Astrocyte of the spinal cord (primary cell): ENCODE results near the gene OR4D2.

ENCODE experiments used
- DNase-seq: peaks from one replicate; pipeline ENCODE4 v3.0.0; 2011; ENCODE audit warnings: low read depth, low spot score
- H3K4me3 ChIP-seq: 2 replicates; pipeline ENCODE4 v1.5.1; 2011; ENCODE audit warnings: low read depth, mild to moderate bottlenecking, low read length, moderate library complexity
- CTCF ChIP-seq: IDR thresholded peaks from 2 replicates; pipeline ENCODE4 v1.5.1; 2012; ENCODE audit warnings: low read depth, mild to moderate bottlenecking, low read length, inconsistent platforms
- in situ Hi-C: cut with HindIII; loops from 2 replicates; pipeline ENCODE4 v1.10.0; 2017; ENCODE audit warnings: low sequenced_read_pairs

Gene OR4D2

GRCh38 chr17:58170622-58171021, 3.8 kb downstream of the OR4D2 start:
- H3K4me3 ChIP-seq, result no peak overlapping the region
- no peak for DNase-seq
- no peak for TF ChIP-seq CTCF
- in situ Hi-C loops, result no loop called here

GRCh38 chr17:58172369-58173071, 5.7 kb downstream of the OR4D2 start:
- TF ChIP-seq CTCF, result peak; percentile 41
- peak; percentile 4 for DNase-seq
- no peak overlapping the region for H3K4me3 ChIP-seq
- in situ Hi-C loops, result no loop called here

- TF ChIP-seq CTCF, result no peak
- H3K4me3 ChIP-seq, result no peak overlapping the region
- no peak for DNase-seq
- in situ Hi-C loops, result no loop called here
Measured at GRCh38 chr17:58174871-58175270, 8.1 kb downstream of the OR4D2 start.

- no peak overlapping the region for H3K4me3 ChIP-seq
- DNase-seq, result peak; percentile 10
- in situ Hi-C loops, result no loop called here
- no peak for TF ChIP-seq CTCF
Measured at GRCh38 chr17:58176200-58176599, 9.4 kb downstream of the OR4D2 start.

- in situ Hi-C loops, result no loop called here
- TF ChIP-seq CTCF, result no peak
- H3K4me3 ChIP-seq, result no peak overlapping the region
- no peak for DNase-seq
Measured at GRCh38 chr17:58181796-58182195, 15.0 kb downstream of the OR4D2 start.

- no peak for DNase-seq
- in situ Hi-C loops, result no loop called here
- H3K4me3 ChIP-seq, result no peak overlapping the region
- TF ChIP-seq CTCF, result no peak
Measured at GRCh38 chr17:58183514-58183913, 16.7 kb downstream of the OR4D2 start.
